H1 (cell line): Measurements from ENCODE around the gene CHRM4. TPM values are rescaled to one million over a fixed set of nuclear protein-coding genes. Genes with fewer than 3 reads are reported as not detected.

Experiments used
- CTCF ChIA-PET: fragments of 300-600 bp; sonication (Branson Sonifier 250); formaldehyde crosslinking; loops from one replicate; lab custom pipeline; 2021; ENCODE audit not compliant: partially characterized antibody; lab: Charles Lee
- POLR2A ChIA-PET: fragments of 300-600 bp; sonication (Branson Sonifier 250); formaldehyde crosslinking; loops from one replicate; lab custom pipeline; 2021; ENCODE audit warnings: inconsistent platforms; ENCODE audit not compliant: partially characterized antibody; lab: Charles Lee
- DNase-seq, 2 experiments: peaks; one replicate each; pipeline versions ENCODE4 v3.0.0 to v3.0.0-alpha.2; 2010 to 2022; ENCODE audit warnings: low spot score in 2 of 2, low read depth in 1 of 2, mixed read lengths in 1 of 2
- FAIRE-seq: peaks from 2 replicates; lab custom pipeline; 2011; peaks lifted over from hg19 to GRCh38; lab: Jason Lieb, UNC
- H2AFZ ChIP-seq: 2 replicates; pipeline ENCODE4 v1.8.1; 2012; ENCODE audit warnings: low read length, inconsistent platforms
- H2AK5ac ChIP-seq: 2 replicates; pipeline ENCODE4 v1.6.1; 2013; ENCODE audit warnings: low read depth, low read length
- H2BK120ac ChIP-seq: replicated peaks from 2 replicates; pipeline ENCODE3; 2013; ENCODE audit warnings: low read depth, low read length, inconsistent platforms
- H2BK12ac ChIP-seq: 2 replicates; pipeline ENCODE4 v1.6.1; 2013; ENCODE audit warnings: low read depth, low read length
- H2BK15ac ChIP-seq: 2 replicates; pipeline ENCODE4 v1.6.1; 2013; ENCODE audit warnings: low read length
- H2BK20ac ChIP-seq: 2 replicates; pipeline ENCODE4 v1.6.1; 2013; ENCODE audit warnings: low read length
- H2BK5ac ChIP-seq: 2 replicates; pipeline ENCODE4 v1.6.1; 2013; ENCODE audit warnings: low read depth, low read length
- H3K14ac ChIP-seq: 2 replicates; pipeline ENCODE4 v1.6.1; 2013; ENCODE audit warnings: inconsistent platforms; ENCODE audit not compliant: insufficient read length
- H3K18ac ChIP-seq: 2 replicates; pipeline ENCODE4 v1.6.1; 2013; ENCODE audit warnings: low read length; ENCODE audit errors: extremely low read depth
- H3K23ac ChIP-seq: 2 replicates; pipeline ENCODE4 v1.6.1; 2013; ENCODE audit warnings: inconsistent platforms; ENCODE audit not compliant: insufficient read length
- H3K23me2 ChIP-seq: 2 replicates; pipeline ENCODE4 v1.6.1; 2013; ENCODE audit warnings: low read depth, low read length
- H3K27ac ChIP-seq: 2 replicates; pipeline ENCODE4 v1.6.1; 2011; ENCODE audit warnings: low read depth, low read length, inconsistent platforms
- H3K27me3 ChIP-seq, 4 experiments: replicated peaks in 1 of 4; 1 replicate in 1 of 4; 2 replicates in 3 of 4; pipeline versions ENCODE4 v1.6.1 to v1.8.1; 2011 to 2013; ENCODE audit warnings: low read length in 3 of 4, mild to moderate bottlenecking in 3 of 4, inconsistent platforms in 2 of 4, mixed read lengths in 2 of 4, moderate library complexity in 1 of 4; ENCODE audit not compliant: control insufficient read depth in 3 of 4, insufficient read depth in 3 of 4; ENCODE audit errors: extremely low read depth in 1 of 4
- H3K36me3 ChIP-seq, 4 experiments: 2 replicates each; pipeline versions ENCODE4 v1.6.1 to v1.8.1; 2011 to 2013; ENCODE audit warnings: mild to moderate bottlenecking in 4 of 4, low read length in 3 of 4, moderate library complexity in 2 of 4, control low read depth in 1 of 4, inconsistent platforms in 1 of 4; ENCODE audit not compliant: insufficient read depth in 4 of 4, control insufficient read depth in 2 of 4
- H3K4ac ChIP-seq: replicated peaks from 2 replicates; pipeline ENCODE3; 2013; ENCODE audit warnings: low read length, low read depth, mixed read lengths, inconsistent platforms; ENCODE audit not compliant: insufficient read length
- H3K4me1 ChIP-seq, 4 experiments: replicated peaks in 1 of 4; 1 replicate in 1 of 4; 2 replicates in 3 of 4; pipeline versions ENCODE4 v1.6.1 to v1.8.1; 2011 to 2013; ENCODE audit warnings: low read length in 3 of 4, inconsistent platforms in 2 of 4, mixed read lengths in 1 of 4; ENCODE audit not compliant: insufficient read depth in 4 of 4, control insufficient read depth in 3 of 4
- H3K4me2 ChIP-seq, 2 experiments: 2 replicates each; pipeline versions ENCODE4 v1.6.1 to v1.8.1; 2011 to 2013; ENCODE audit warnings: low read depth in 2 of 2, low read length in 2 of 2, control low read depth in 1 of 2, inconsistent platforms in 1 of 2, mild to moderate bottlenecking in 1 of 2; ENCODE audit not compliant: insufficient read depth in 1 of 2
- H3K4me3 ChIP-seq, 4 experiments: fragments of 200-600, 300-600 bp in 1 of 4; sonication (generic), shearing (Covaris generic), sonication (Bioruptor Twin) in 1 of 4; 2 replicates each; pipeline versions ENCODE4 v1.5.1 to v1.8.1; 2011 to 2016; ENCODE audit warnings: low read length in 4 of 4, low read depth in 3 of 4, control low read depth in 2 of 4, inconsistent platforms in 2 of 4, mild to moderate bottlenecking in 2 of 4, mixed read lengths in 1 of 4, moderate library complexity in 1 of 4; ENCODE audit not compliant: insufficient read depth in 2 of 4; ENCODE audit errors: extremely low read depth in 1 of 4
- H3K56ac ChIP-seq: replicated peaks from 2 replicates; pipeline ENCODE3; 2013; ENCODE audit warnings: low read depth, mild to moderate bottlenecking, mixed read lengths, low read length, inconsistent platforms; ENCODE audit not compliant: insufficient read length
- H3K79me1 ChIP-seq: 2 replicates; pipeline ENCODE4 v1.6.1; 2013; ENCODE audit warnings: low read depth, low read length, control low read depth
- H3K79me2 ChIP-seq, 2 experiments: 2 replicates each; pipeline versions ENCODE4 v1.6.1 to v1.8.1; 2012 to 2013; ENCODE audit warnings: low read length in 2 of 2, mild to moderate bottlenecking in 2 of 2, inconsistent platforms in 1 of 2; ENCODE audit not compliant: insufficient read depth in 2 of 2, control insufficient read depth in 1 of 2
- H3K9ac ChIP-seq, 4 experiments: replicated peaks in 1 of 4; 1 replicate in 1 of 4; 2 replicates in 3 of 4; pipeline versions ENCODE4 v1.6.1 to v1.8.1; 2011 to 2013; ENCODE audit warnings: low read depth in 3 of 4, low read length in 3 of 4, control low read depth in 2 of 4, mild to moderate bottlenecking in 2 of 4, moderate library complexity in 2 of 4, inconsistent platforms in 1 of 4; ENCODE audit errors: extremely low read depth in 1 of 4
- H3K9me3 ChIP-seq, 2 experiments: 2 replicates each; pipeline versions ENCODE4 v1.6.1 to v1.8.1; 2012 to 2013; ENCODE audit warnings: mild to moderate bottlenecking in 2 of 2, moderate library complexity in 2 of 2, control low read depth in 1 of 2, inconsistent platforms in 1 of 2, low read depth in 1 of 2, low read length in 1 of 2, mixed read lengths in 1 of 2; ENCODE audit not compliant: insufficient read depth in 2 of 2
- H4K20me1 ChIP-seq, 2 experiments: replicated peaks in 1 of 2; 2 replicates each; pipeline versions ENCODE3 to v1.8.1; 2011 to 2013; ENCODE audit warnings: inconsistent platforms in 2 of 2, low read length in 2 of 2, mild to moderate bottlenecking in 1 of 2; ENCODE audit not compliant: insufficient read depth in 2 of 2, control insufficient read depth in 1 of 2
- H4K5ac ChIP-seq: 2 replicates; pipeline ENCODE4 v1.6.1; 2013; ENCODE audit warnings: low read length, low read depth, mixed read lengths, inconsistent platforms; ENCODE audit not compliant: insufficient read length
- H4K8ac ChIP-seq: 2 replicates; pipeline ENCODE4 v1.8.0; 2013; ENCODE audit warnings: mild to moderate bottlenecking, moderate library complexity, low read length, inconsistent platforms; ENCODE audit not compliant: insufficient read depth; ENCODE audit errors: extremely low read depth
- H4K91ac ChIP-seq: replicated peaks from 2 replicates; pipeline ENCODE3; 2013; ENCODE audit warnings: low read length, mixed read lengths, inconsistent platforms; ENCODE audit not compliant: insufficient read length
- ASH2L ChIP-seq: fragments of 200-600, 300-600 bp; sonication (generic); IDR thresholded peaks from one replicate; pipeline ENCODE4 v1.7.1; 2017; ENCODE audit warnings: low read length
- CBX8 ChIP-seq: fragments of 300-800, 300-1000 bp; sonication (generic); IDR thresholded peaks from 2 replicates; pipeline ENCODE4 v1.7.1; 2016; ENCODE audit warnings: low read depth, low read length, borderline replicate concordance
- EGR1 ChIP-seq: IDR thresholded peaks from 2 replicates; pipeline ENCODE4 v1.6.1; 2011; ENCODE audit warnings: low read depth, low read length, borderline replicate concordance
- GABPA ChIP-seq: IDR thresholded peaks from 2 replicates; pipeline ENCODE4 v1.6.1; 2011; ENCODE audit warnings: mild to moderate bottlenecking, low read length, moderate library complexity, borderline replicate concordance; ENCODE audit not compliant: insufficient read depth
- GTF2F1 ChIP-seq: IDR thresholded peaks from 2 replicates; pipeline ENCODE4 v1.6.1; 2012; ENCODE audit warnings: low read depth, low read length, improper control_type of control experiment, borderline replicate concordance
- JUN ChIP-seq: IDR thresholded peaks from 2 replicates; pipeline ENCODE4 v1.6.1; 2011; ENCODE audit warnings: low read depth, mild to moderate bottlenecking, improper control_type of control experiment, low read length
- KDM5A ChIP-seq: fragments of 200-600 bp; IDR thresholded peaks from 2 replicates; pipeline ENCODE4 v1.7.1; 2012; ENCODE audit warnings: mild to moderate bottlenecking, low read length, inconsistent platforms, mixed read lengths
- MAFK ChIP-seq: IDR thresholded peaks from 2 replicates; pipeline ENCODE4 v1.6.1; 2012; ENCODE audit warnings: low read depth, mild to moderate bottlenecking, improper control_type of control experiment, low read length
- POLR2AphosphoS5 ChIP-seq: IDR thresholded peaks from 2 replicates; pipeline ENCODE4 v1.6.1; 2011; ENCODE audit warnings: low read depth, low read length
- SP4 ChIP-seq: IDR thresholded peaks from 2 replicates; pipeline ENCODE4 v1.6.1; 2012; ENCODE audit warnings: low read length, inconsistent platforms
- TEAD4 ChIP-seq: IDR thresholded peaks from 2 replicates; pipeline ENCODE4 v1.6.1; 2012; ENCODE audit warnings: low read depth, low read length, inconsistent platforms, mixed read lengths
- ZNF274 ChIP-seq: IDR thresholded peaks from 2 replicates; pipeline ENCODE4 v1.7.0; 2012; ENCODE audit warnings: low read length, borderline replicate concordance; ENCODE audit errors: extremely low read depth
- WGBS, 2 experiments: shearing (Covaris generic) in 1 of 2; methylation state at CpG; one replicate each; pipeline versions ENCODE4 v1.1.6 to v1.1.7; 2013 to 2015; ENCODE audit warnings: low lambda C conversion rate in 2 of 2, mixed read lengths in 2 of 2, inconsistent platforms in 1 of 2, low coverage in 1 of 2, missing lambda C conversion rate in 1 of 2; ENCODE audit not compliant: insufficient replicate concordance in 2 of 2, insufficient coverage in 1 of 2, insufficient read length in 1 of 2; ENCODE audit errors: extremely low coverage in 1 of 2, missing lambda C conversion rate in 1 of 2; 5-methylcytosine and 5-hydroxymethylcytosine counted together
- polyA plus RNA-seq, 7 experiments: library from polyadenylated mRNA; depleted of rRNA in 3 of 7; stranded (reverse) in 5 of 7; unstranded in 2 of 7; fragments of >200 nt in 5 of 7; fragments of 200-250 nt in 2 of 7; gene quantifications; 1 replicate in 5 of 7; 2 replicates in 1 of 7; 4 replicates in 1 of 7; pipeline versions ENCODE4 v1.2.1 to v1.2.3, GENCODE V29; 2011 to 2013; ENCODE audit warnings: missing spikeins in 2 of 7, mixed read lengths in 2 of 7
- total RNA-seq: library from RNA; stranded (reverse); fragmentation: NEBNext Ultra II Directional; extraction: Animal tissue kit (Norgen Biotek cat#: 25700); gene quantifications from 2 replicates; pipeline ENCODE4 v1.2.1, GENCODE V29; 2021
- TF ChIP-seq, protein P1 (sequence below): IDR thresholded peaks from 2 replicates; pipeline ENCODE4 v1.6.1; 2012; ENCODE audit warnings: inconsistent platforms
- TF ChIP-seq, protein P2 (sequence below): IDR thresholded peaks from 2 replicates; pipeline ENCODE4 v1.6.1; 2011; ENCODE audit warnings: low read length, improper control_type of control experiment

Gene CHRM4
- total and polyA plus RNA-seq, 2 of the 8 experiments (the other 6 are each of a cell fraction or from before 2014, with no cell fraction given): 1.1 to 1.3 TPM

DNA sequence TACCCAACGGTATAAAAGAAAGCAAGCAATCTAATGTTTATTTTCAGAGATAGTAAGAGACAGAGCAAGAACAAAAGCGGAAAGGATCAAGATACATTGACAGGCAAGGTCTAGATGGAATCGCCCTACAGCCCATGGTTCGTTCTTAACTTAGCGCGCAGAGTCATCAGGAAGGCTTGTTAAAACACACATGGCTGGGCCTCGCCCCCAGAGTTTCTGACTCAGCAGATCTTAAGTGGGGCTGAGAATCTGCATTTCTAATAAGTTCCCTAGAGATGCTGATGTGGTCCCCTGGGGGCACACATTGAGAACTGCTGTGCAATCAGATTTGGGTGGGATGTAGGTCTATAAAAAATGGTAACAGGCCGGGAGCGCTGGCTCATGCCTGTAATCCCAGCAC, 35.8 kb upstream of the CHRM4 start:
- H2BK15ac ChIP-seq: no peak overlapping the region
- no peaks in the 10 kb centered on the region for H3K79me2 ChIP-seq
- DNase-seq (peak in 1 of 2 experiments; percentile 46), FAIRE-seq (no peak)
- H4K5ac ChIP-seq: no peak overlapping the region
- peaks cover 0 to 3% (median 1%) of the 10 kb centered on the region in 4 experiments; a peak in 3 of 7 replicates for H3K4me1 ChIP-seq
- no peak overlapping the region for H3K4me2 ChIP-seq
- H2BK20ac ChIP-seq: no peak overlapping the region
- H3K9me3 ChIP-seq: no peaks in the 10 kb centered on the region
- H3K18ac ChIP-seq: no peak overlapping the region
- no peak overlapping the region for H3K4me3 ChIP-seq
- no peak overlapping the region for H3K14ac ChIP-seq
- H4K8ac ChIP-seq: no peak overlapping the region
- ChIA-PET POLR2A (no interaction called here), CTCF (no interaction called here)
- no peaks in the 10 kb centered on the region for H3K23me2 ChIP-seq
- no peaks in the 10 kb centered on the region for H3K27me3 ChIP-seq
- no peaks in the 10 kb centered on the region; the same call in 1 of the 2 replicates for H3K79me1 ChIP-seq
- H3K23ac ChIP-seq: no peak overlapping the region
- H3K4ac ChIP-seq: no peak overlapping the region
- no peak overlapping the region for H2BK120ac ChIP-seq
- no peak overlapping the region for H2AK5ac ChIP-seq
- H3K27ac ChIP-seq: no peak overlapping the region; the same call in 1 of the 2 replicates
- H3K56ac ChIP-seq: no peak overlapping the region
- no peak overlapping the region for H3K9ac ChIP-seq
- H4K91ac ChIP-seq: no peak overlapping the region
- no peak overlapping the region for H2BK5ac ChIP-seq
- WGBS, 2 experiments: 80% methylated on average over 9 of the region's 9 CpGs; no CpG with 5 or more reads in 1 of the 2 experiments
- H2AFZ ChIP-seq: no peak overlapping the region
- peaks cover 0 to 5% (median 1%) of the 10 kb centered on the region in 4 experiments; a peak in 1 of 8 replicates for H3K36me3 ChIP-seq
- no peaks in the 10 kb centered on the region for H4K20me1 ChIP-seq
- no peak overlapping the region for H2BK12ac ChIP-seq
- TF ChIP-seq, protein P1, sequence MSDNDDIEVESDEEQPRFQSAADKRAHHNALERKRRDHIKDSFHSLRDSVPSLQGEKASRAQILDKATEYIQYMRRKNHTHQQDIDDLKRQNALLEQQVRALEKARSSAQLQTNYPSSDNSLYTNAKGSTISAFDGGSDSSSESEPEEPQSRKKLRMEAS: 0 out of 2 replicates have a peak, but pooled peaks have one; percentile 21
- TF ChIP-seq JUN: no peak
- TF ChIP-seq SP4: no peak
- no peak for TF ChIP-seq GABPA
- TF ChIP-seq, protein P2, sequence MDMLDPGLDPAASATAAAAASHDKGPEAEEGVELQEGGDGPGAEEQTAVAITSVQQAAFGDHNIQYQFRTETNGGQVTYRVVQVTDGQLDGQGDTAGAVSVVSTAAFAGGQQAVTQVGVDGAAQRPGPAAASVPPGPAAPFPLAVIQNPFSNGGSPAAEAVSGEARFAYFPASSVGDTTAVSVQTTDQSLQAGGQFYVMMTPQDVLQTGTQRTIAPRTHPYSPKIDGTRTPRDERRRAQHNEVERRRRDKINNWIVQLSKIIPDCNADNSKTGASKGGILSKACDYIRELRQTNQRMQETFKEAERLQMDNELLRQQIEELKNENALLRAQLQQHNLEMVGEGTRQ: no peak
- no peak for TF ChIP-seq KDM5A
- no peak for TF ChIP-seq GTF2F1
- TF ChIP-seq TEAD4: no peak
- no peak for TF ChIP-seq ASH2L
- no peak for TF ChIP-seq EGR1
- peak; percentile 94 for TF ChIP-seq MAFK
- TF ChIP-seq POLR2AphosphoS5: no peak
- TF ChIP-seq CBX8: no peak
- TF ChIP-seq ZNF274: no peak
